PFSK-1 (cell line): ENCODE data around the gene YWHAQ.

Experiments
- FOXP2 ChIP-seq: optimal IDR thresholded peaks from 2 replicates; pipeline ENCODE3; 2011; ENCODE audit warnings: borderline replicate concordance, control low read depth, inconsistent platforms; ENCODE audit not compliant: insufficient read depth; ENCODE audit errors: extremely low read length, extremely low read depth
- POLR2AphosphoS5 ChIP-seq: IDR thresholded peaks from 2 replicates; pipeline ENCODE4 v1.6.1; 2012; ENCODE audit warnings: low read depth, mild to moderate bottlenecking, control low read depth, low read length, moderate library complexity
- REST ChIP-seq, 2 experiments: IDR thresholded peaks; 2 replicates each; pipeline versions ENCODE4 v1.6.1 to v1.8.0; 2011 to 2012; ENCODE audit warnings: low read depth in 2 of 2, low read length in 2 of 2, control low read depth in 1 of 2, inconsistent platforms in 1 of 2, mild to moderate bottlenecking in 1 of 2, moderate library complexity in 1 of 2; ENCODE audit not compliant: insufficient read depth in 1 of 2
- SIN3A ChIP-seq: IDR thresholded peaks from 2 replicates; pipeline ENCODE4 v1.6.1; 2012; ENCODE audit warnings: mild to moderate bottlenecking, low read length, moderate library complexity, borderline replicate concordance; ENCODE audit not compliant: insufficient read depth
- TAF1 ChIP-seq: IDR thresholded peaks from 2 replicates; pipeline ENCODE4 v1.6.1; 2012; ENCODE audit warnings: low read length, control low read depth, borderline replicate concordance; ENCODE audit not compliant: insufficient read depth

GRCh38 chr2:9613291-9613690, 17.5 kb downstream of the YWHAQ start:
- no peak for TF ChIP-seq POLR2AphosphoS5
- no peak for TF ChIP-seq TAF1
- TF ChIP-seq REST (IDR thresholded peaks at IDR 0.05; ENCODE audit: insufficient read depth in 1 of 2, low read depth in 2 of 2, low read length in 2 of 2), result no peak
- no peak for TF ChIP-seq SIN3A
- no peak for TF ChIP-seq FOXP2
